Prostate gland (tissue), 2 donors: ENCODE results near the gene RYR2.

Experiments used
- CTCF ChIP-seq, 4 experiments: fragments of 200-600 bp in 2 of 4; fragments of 450-650 bp in 2 of 4; sonication (generic) in 2 of 4; IDR thresholded peaks; 1 replicate in 3 of 4; 2 replicates in 1 of 4; pipeline ENCODE4 v1.5.1; 2016 to 2019; ENCODE audit warnings: antibody characterized with exemption in 4 of 4, mild to moderate bottlenecking in 2 of 4, moderate library complexity in 2 of 4
- POLR2A ChIP-seq: fragments of 450-650 bp; IDR thresholded peaks from one replicate; pipeline ENCODE4 v1.6.1; 2016; ENCODE audit warnings: antibody characterized with exemption, mild to moderate bottlenecking
- POLR2AphosphoS5 ChIP-seq: sonication (generic); formaldehyde crosslinking; IDR thresholded peaks from one replicate; pipeline ENCODE4 v1.6.1; 2017; ENCODE audit warnings: antibody characterized with exemption

- TF ChIP-seq POLR2A (no peak), CTCF (IDR thresholded peaks at IDR 0.05) (no peak), POLR2AphosphoS5 (no peak)
These were observed 375.1 kb downstream of the RYR2 start for GRCh38 chr1:237416924-237417655.
